Measurements from ENCODE around the gene COL28A1. TPM values are rescaled to one million over a fixed set of nuclear protein-coding genes. Genes with fewer than 3 reads are reported as not detected.
"Not testable (repeated sequence)": the region's sequence is repeated elsewhere in the genome, so short reads cannot be mapped to it uniquely, and the experiment has no call there.

Gene COL28A1
- total RNA-seq, 1 experiment from 2014 or later = not detected

- no peak for DNase-seq (ENCODE audit: low read depth)
These were observed 17.9 kb downstream of the COL28A1 start for GRCh38 chr7:7517754-7518153.

- DNase-seq (ENCODE audit: low read depth) = no peak
These were observed 19.0 kb downstream of the COL28A1 start for GRCh38 chr7:7516662-7517061.

- DNase-seq (ENCODE audit: low read depth) = no peak
These were observed 19.5 kb downstream of the COL28A1 start for GRCh38 chr7:7516156-7516555.

- no peak for DNase-seq (ENCODE audit: low read depth)
These were observed 22.6 kb downstream of the COL28A1 start for GRCh38 chr7:7512861-7513597.

- no peak for DNase-seq (ENCODE audit: low read depth)
These were observed 24.9 kb downstream of the COL28A1 start for GRCh38 chr7:7510794-7511193.

GRCh38 chr7:7505915-7506314, 29.8 kb downstream of the COL28A1 start:
- no peak for DNase-seq (ENCODE audit: low read depth)

- DNase-seq (ENCODE audit: low read depth) = no peak
These were observed 30.6 kb downstream of the COL28A1 start for GRCh38 chr7:7504910-7505704.

- no peak for DNase-seq (ENCODE audit: low read depth)
These were observed 35.8 kb downstream of the COL28A1 start for GRCh38 chr7:7499892-7500291.

GRCh38 chr7:7498856-7499255, 36.8 kb downstream of the COL28A1 start:
- no peak for DNase-seq (ENCODE audit: low read depth)

- no peak for DNase-seq (ENCODE audit: low read depth)
These were observed 39.4 kb downstream of the COL28A1 start for GRCh38 chr7:7496311-7496710.

- no peak for DNase-seq (ENCODE audit: low read depth)
These were observed 40.5 kb downstream of the COL28A1 start for GRCh38 chr7:7495171-7495570.

GRCh38 chr7:7491044-7491443, 44.6 kb downstream of the COL28A1 start:
- no peak for DNase-seq (ENCODE audit: low read depth)

GRCh38 chr7:7490003-7490402, 45.7 kb downstream of the COL28A1 start:
- DNase-seq (ENCODE audit: low read depth) = no peak

- no peak for DNase-seq (ENCODE audit: low read depth)
These were observed 46.1 kb downstream of the COL28A1 start for GRCh38 chr7:7489546-7489945.

- no peak for DNase-seq (ENCODE audit: low read depth)
These were observed 49.3 kb downstream of the COL28A1 start for GRCh38 chr7:7486362-7486761.

GRCh38 chr7:7484072-7484471, 51.6 kb downstream of the COL28A1 start:
- DNase-seq (ENCODE audit: low read depth) = no peak

- no peak for DNase-seq (ENCODE audit: low read depth)
These were observed 53.9 kb downstream of the COL28A1 start for GRCh38 chr7:7481802-7482201.

GRCh38 chr7:7479275-7479805, 56.3 kb downstream of the COL28A1 start:
- no peak for DNase-seq (ENCODE audit: low read depth)

- DNase-seq (ENCODE audit: low read depth) = no peak
These were observed 57.1 kb downstream of the COL28A1 start for GRCh38 chr7:7478569-7478968.

- not testable (repeated sequence) for DNase-seq (ENCODE audit: low read depth)
These were observed 58.0 kb downstream of the COL28A1 start for GRCh38 chr7:7477641-7478040.

GRCh38 chr7:7476381-7476780, 59.3 kb downstream of the COL28A1 start:
- no peak for DNase-seq (ENCODE audit: low read depth)

- DNase-seq (ENCODE audit: low read depth) = no peak
These were observed 60.1 kb downstream of the COL28A1 start for GRCh38 chr7:7475601-7476000.

GRCh38 chr7:7474436-7474835, 61.2 kb downstream of the COL28A1 start:
- no peak for DNase-seq (ENCODE audit: low read depth)

All from Daoy (cell line).